Gastroesophageal sphincter (tissue), 4 donors: Measurements from ENCODE around the gene PODN. TPM values are rescaled to one million over a fixed set of nuclear protein-coding genes. Genes with fewer than 3 reads are reported as not detected.
A peak's percentile ranks its signal among the peaks of the same experiment; 100 is the strongest.

ENCODE experiments used
- ATAC-seq: fragments of 150-250 bp; one replicate; pipeline ENCODE4 v1.9.1; 2016; ENCODE audit warnings: mild to moderate bottlenecking, moderate library complexity
- H3K27ac ChIP-seq, 4 donors: fragments of 200-600 bp; sonication (generic) in 3 of 4; 1 replicate in 3 of 4; 2 replicates in 1 of 4; pipeline ENCODE4 v1.5.1; 2016 to 2019
- H3K27me3 ChIP-seq: fragments of 200-600 bp; sonication (generic); one replicate; pipeline ENCODE4 v1.5.1; 2019
- H3K36me3 ChIP-seq, 2 donors: fragments of 200-600 bp; sonication (generic); one replicate each; pipeline ENCODE4 v1.5.1; 2019; ENCODE audit warnings: control low read depth in 1 of 2
- H3K4me1 ChIP-seq, 3 donors: fragments of 200-600 bp; sonication (generic); 1 replicate in 2 of 3; 2 replicates in 1 of 3; pipeline ENCODE4 v1.5.1; 2016 to 2019; ENCODE audit warnings: control low read depth in 2 of 3
- H3K4me3 ChIP-seq, 2 donors: fragments of 200-600 bp; sonication (generic); one replicate each; pipeline ENCODE4 v1.5.1; 2019; ENCODE audit warnings: mild to moderate bottlenecking in 1 of 2, moderate library complexity in 1 of 2
- H3K9me3 ChIP-seq, 3 donors: fragments of 200-600 bp; sonication (generic); one replicate each; pipeline ENCODE4 v1.5.1; 2017 to 2019; ENCODE audit warnings: control low read depth in 2 of 3
- CTCF ChIP-seq, 4 experiments: fragments of 200-600 bp in 2 of 4; fragments of 450-650 bp in 2 of 4; sonication (generic) in 1 of 4; IDR thresholded peaks; one replicate each; pipeline ENCODE4 v1.5.1; 2017 to 2019; ENCODE audit warnings: antibody characterized with exemption in 4 of 4, mild to moderate bottlenecking in 2 of 4, moderate library complexity in 2 of 4
- EP300 ChIP-seq: sonication (generic); formaldehyde crosslinking; IDR thresholded peaks from one replicate; pipeline ENCODE4 v1.6.1; 2017; ENCODE audit warnings: antibody characterized with exemption, mild to moderate bottlenecking
- POLR2A ChIP-seq, 2 donors: fragments of 450-650 bp; IDR thresholded peaks; one replicate each; pipeline ENCODE4 v1.6.1; 2017; ENCODE audit warnings: antibody characterized with exemption in 2 of 2, mild to moderate bottlenecking in 2 of 2, moderate library complexity in 1 of 2
- POLR2AphosphoS5 ChIP-seq: sonication (generic); formaldehyde crosslinking; IDR thresholded peaks from one replicate; pipeline ENCODE4 v1.6.1; 2017; ENCODE audit warnings: antibody characterized with exemption
- WGBS, 2 donors: methylation state at CpG; one replicate each; pipeline ENCODE4 v1.1.5; 2018; ENCODE audit warnings: low coverage in 1 of 2; 5-methylcytosine and 5-hydroxymethylcytosine counted together
- total RNA-seq, 4 donors: library from RNA; depleted of rRNA; stranded (reverse); fragments of >200 nt; gene quantifications; one replicate each; pipeline ENCODE4 v1.1.0, GENCODE V29; 2016

The PODN gene
- total RNA-seq, 4 donors from 2014 or later, result 60.4 to 170 (median 125) TPM

GRCh38 chr1:53087332-53088285, 25.6 kb downstream of the PODN start:
- WGBS, 2 donors, result 71 to 100% methylated on average over 1 to 3 of the region's 27 CpGs
- Histone ChIP-seq H3K27me3 (no peaks in the 10 kb centered on the region), H3K4me3 (no peak overlapping the region), H3K27ac (peak overlapping the region in 3 of 4 donors; percentile 10 to 28 (median 19)), H3K36me3 (peaks cover 0 to 13% of the 10 kb centered on the region in 2 donors), H3K4me1 (peaks cover 0 to 44% (median 3%) of the 10 kb centered on the region in 3 donors), H3K9me3 (no peaks in the 10 kb centered on the region)
- TF ChIP-seq CTCF (IDR thresholded peaks at IDR 0.05) (no peak), EP300 (no peak), POLR2A (IDR thresholded peaks at IDR 0.05) (no peak), POLR2AphosphoS5 (no peak)
- ATAC-seq, result no peak

GRCh38 chr1:53088616-53089300, 26.7 kb downstream of the PODN start:
- Histone ChIP-seq H3K27me3 (no peaks in the 10 kb centered on the region), H3K36me3 (peaks cover 0 to 5% of the 10 kb centered on the region in 2 donors), H3K4me3 (no peak overlapping the region), H3K4me1 (peaks cover 0 to 44% (median 0%) of the 10 kb centered on the region in 3 donors), H3K27ac (peak overlapping the region in 1 of 4 donors; percentile 28), H3K9me3 (no peaks in the 10 kb centered on the region)
- no peak for TF ChIP-seq EP300
- TF ChIP-seq POLR2A (IDR thresholded peaks at IDR 0.05), result no peak
- no peak for TF ChIP-seq POLR2AphosphoS5
- no peak for TF ChIP-seq CTCF (IDR thresholded peaks at IDR 0.05)
- WGBS, 2 donors, result 80 to 85% methylated on average over 3 to 10 of the region's 19 CpGs
- no peak for ATAC-seq

- Histone ChIP-seq H3K27ac (peak overlapping the region in 1 of 4 donors; percentile 5), H3K27me3 (no peaks in the 10 kb centered on the region), H3K9me3 (no peaks in the 10 kb centered on the region), H3K4me1 (peaks cover 0 to 44% (median 0%) of the 10 kb centered on the region in 3 donors), H3K36me3 (no peaks in the 10 kb centered on the region), H3K4me3 (peak overlapping the region in 1 of 2 donors; percentile 20)
- no peak for ATAC-seq
- TF ChIP-seq CTCF (IDR thresholded peaks at IDR 0.05), result no peak
- TF ChIP-seq EP300, result no peak
- TF ChIP-seq POLR2AphosphoS5, result no peak
- no peak for TF ChIP-seq POLR2A (IDR thresholded peaks at IDR 0.05)
- 60 to 93% methylated on average over 2 to 3 of the region's 11 CpGs for WGBS, 2 donors
These were observed 27.6 kb downstream of the PODN start for GRCh38 chr1:53089478-53090226.

- Histone ChIP-seq H3K4me1 (peaks cover 0 to 42% (median 0%) of the 10 kb centered on the region in 3 donors), H3K4me3 (peak overlapping the region in 1 of 2 donors; percentile 20), H3K9me3 (no peaks in the 10 kb centered on the region), H3K27ac (peak overlapping the region in 1 of 4 donors; percentile 5), H3K36me3 (no peaks in the 10 kb centered on the region), H3K27me3 (no peaks in the 10 kb centered on the region)
- 95% methylated on average over 4 of the region's 37 CpGs; no CpG with 5 or more reads in 1 of the 2 donors for WGBS, 2 donors
- TF ChIP-seq POLR2AphosphoS5, result no peak
- TF ChIP-seq EP300, result no peak
- TF ChIP-seq POLR2A (IDR thresholded peaks at IDR 0.05), result no peak
- no peak for TF ChIP-seq CTCF (IDR thresholded peaks at IDR 0.05)
- no peak for ATAC-seq
These were observed 28.5 kb downstream of the PODN start for GRCh38 chr1:53090227-53091147.
